CD4-positive, alpha-beta T cell treated with Interleukin-21 for 1 hour (primary cell): ENCODE results near the gene SLC26A9.

ENCODE experiments used
- DNase-seq: peaks from one replicate; pipeline ENCODE4 v3.0.0-alpha.2; 2020

SLC26A9 gene

DNA sequence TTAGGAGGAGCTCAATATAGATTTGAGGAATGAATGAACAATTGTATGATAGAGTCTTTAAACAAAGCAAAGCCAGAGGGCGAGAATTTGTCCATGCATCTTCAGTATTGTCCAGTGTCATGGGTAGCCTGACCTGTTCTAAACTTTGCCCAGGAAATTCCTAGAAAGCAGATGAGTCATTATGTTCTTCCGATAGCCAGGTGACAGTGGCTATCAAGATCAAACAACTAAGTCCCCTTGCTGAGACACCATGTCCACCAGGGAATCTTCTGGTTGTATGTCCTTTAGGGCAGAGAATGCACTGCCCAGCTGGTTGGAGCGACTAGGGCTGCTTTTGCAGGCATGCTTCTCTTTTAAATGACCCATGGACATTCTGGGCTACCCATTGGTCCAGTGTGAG lies 1.8 kb upstream of the SLC26A9 start:
- no peak for DNase-seq

DNA sequence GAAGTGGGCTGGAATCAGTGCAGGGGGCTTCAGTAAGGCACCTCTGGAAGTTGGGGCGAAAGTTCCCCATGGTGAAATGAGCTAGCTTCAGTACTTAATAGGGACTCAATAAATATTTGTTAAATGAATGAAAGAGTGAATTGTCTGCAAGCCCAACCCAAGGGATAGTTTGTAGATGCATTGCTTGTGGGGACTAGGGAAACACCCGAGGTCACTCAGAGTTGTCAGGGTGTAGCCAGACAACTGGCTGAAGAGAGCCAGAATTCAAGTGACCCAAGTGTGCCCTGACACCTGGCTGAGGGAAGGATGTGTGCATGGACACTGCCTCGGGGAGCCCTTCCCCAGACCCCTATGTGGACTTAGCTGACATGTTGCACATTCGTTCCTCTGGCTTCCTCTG lies 1.3 kb upstream of the SLC26A9 start:
- no peak for DNase-seq

DNA sequence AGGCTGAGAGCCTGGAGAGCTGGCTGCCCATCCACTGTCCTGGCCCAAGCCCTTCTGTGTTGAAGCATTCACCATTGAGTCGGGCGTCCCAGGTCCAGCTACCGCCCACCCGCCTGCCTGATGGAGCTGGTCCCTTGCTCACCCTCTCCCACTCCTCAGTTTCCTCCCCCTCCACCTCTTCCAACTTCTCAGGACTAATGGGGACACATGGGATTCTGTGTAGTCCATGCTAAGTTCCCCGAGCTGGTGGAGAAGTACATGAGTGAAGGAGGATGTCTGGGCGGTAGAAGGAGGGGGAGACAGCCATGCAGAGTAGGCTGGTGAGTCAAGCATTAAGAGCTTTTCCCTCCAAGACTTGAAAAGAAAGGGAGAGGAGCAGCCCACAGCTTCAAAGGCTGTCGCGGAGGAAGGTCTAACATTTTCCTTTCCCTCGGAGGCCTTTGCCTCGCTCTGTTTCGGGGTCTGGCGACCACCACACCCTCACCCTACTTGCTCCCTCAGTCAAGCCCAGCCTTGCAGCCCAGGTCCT lies 561 bp downstream of the SLC26A9 start:
- no peak for DNase-seq

DNA sequence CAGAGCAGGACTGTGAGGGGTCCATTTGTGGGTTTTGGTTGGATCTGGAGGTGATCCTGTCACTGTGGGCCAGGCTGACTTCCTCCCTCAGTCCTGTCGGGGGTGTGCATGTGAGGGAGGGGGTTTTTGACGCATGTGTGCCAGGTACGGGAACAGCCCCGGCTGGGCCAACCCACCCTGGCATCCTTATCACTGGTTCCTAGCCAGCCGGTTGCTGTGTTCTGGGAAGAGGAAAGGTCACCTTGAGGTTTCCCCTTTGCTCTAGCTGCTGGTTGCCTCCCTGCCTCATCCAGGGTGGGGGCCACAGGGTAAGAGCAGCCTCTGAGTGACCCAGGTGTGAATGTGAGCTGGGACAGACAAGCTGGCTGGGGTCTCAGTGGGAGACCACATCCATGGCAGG lies 2.5 kb downstream of the SLC26A9 start:
- no peak for DNase-seq

DNA sequence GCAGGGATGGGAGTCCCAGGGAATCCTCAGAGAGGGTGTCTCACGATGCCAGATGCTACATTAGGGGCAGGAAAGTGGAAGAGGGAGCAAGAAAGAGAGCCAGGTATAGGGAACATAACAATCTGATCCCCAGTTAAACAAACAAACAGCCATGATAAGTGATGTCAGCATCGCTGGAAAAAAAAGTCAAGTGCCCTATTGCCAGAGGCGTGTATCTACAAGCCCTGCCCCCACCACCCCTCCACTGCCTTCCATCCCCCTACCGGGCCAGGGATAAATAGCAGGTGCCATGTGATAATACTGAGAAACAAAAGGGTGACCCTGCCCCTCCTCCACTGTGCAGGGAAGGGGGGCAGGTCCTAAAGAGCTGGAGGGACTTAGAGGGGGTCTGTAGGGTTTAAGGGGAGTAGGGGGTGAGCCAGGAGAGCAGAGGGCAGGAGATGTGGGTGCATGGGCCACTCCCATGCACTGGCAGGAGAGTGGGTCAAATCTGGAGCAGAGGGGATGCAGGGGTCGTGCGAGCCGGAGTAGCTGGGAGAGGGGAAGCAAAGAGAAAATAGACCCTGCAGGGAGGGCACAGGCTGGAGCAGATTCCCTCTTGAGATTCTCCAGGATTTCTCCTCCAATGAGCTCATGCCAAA lies 3.4 kb downstream of the SLC26A9 start:
- DNase-seq = no peak

DNA sequence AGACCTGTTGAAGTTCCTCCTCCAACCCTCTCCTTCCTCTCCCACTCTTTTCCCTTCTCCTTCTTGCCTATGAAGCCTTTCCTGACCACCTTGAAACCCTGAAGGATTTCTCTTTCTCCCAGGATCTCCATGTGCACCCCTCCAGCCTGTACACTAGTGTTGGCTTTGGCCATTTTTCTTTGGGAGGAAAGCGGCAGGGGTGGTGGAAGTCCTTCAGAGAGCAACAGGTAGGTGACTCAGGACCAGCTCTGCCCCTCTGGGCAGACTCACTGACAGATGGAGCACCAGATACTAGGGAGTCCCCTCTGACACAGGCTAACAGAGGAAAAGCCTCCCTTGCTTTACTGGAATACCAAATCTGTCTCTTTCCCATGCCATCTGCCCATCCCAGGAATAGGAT lies 4.6 kb downstream of the SLC26A9 start:
- DNase-seq = no peak

DNA sequence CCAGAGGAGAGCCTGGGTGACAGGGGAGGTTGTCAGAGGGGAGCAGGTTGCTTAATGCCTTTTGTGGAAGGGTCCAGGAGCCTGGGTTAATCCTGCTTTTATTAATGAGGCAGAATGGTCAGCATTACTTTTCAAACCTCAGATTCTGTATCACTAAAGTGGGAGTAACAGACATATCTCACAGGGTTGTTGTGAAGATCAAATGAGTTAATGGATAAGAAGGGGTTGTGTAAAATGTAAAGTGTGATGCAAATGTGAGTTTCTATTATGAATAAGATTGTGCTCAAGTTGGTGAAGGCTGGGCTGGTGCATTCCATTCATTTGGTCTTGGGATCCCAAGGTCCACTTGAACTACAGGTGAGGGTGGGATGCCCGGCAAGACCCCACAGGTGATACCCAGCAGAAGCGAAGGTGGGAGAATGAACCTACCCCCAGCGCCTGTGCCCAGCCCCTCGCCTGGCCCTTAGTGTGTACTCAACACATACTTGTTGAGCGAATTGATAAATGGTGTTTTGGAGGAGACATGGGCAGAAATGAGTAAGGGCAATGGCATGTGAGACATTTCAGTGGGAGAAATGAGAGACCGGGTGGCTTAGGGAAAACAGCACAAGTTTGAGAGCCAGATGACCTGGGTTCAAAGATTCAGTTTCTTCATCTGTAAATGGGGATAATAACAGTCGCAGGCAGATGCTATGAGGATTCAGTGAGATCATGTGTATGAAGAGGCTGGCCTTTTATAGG lies 6.2 kb downstream of the SLC26A9 start:
- DNase-seq = no peak

DNA sequence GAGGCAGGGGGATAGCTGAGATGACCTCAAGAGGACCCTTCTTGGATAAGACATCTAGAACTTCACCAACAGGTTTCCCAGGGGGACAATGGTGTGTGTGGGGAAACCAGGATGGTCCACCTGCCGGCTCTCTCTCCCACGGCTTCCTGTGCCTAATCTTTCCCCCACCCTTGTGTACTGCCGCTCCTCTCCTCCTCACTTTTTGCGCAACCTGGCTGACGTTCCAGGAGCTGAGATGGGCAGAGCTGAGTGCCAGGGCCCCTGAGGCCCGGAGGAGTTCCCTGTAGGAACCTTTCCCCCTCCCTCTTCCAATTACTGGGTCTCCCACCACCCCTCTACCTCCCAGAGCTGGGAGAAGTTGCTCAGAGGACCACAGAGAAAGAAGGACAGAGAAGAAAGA lies 6.9 kb downstream of the SLC26A9 start:
- no peak for DNase-seq

DNA sequence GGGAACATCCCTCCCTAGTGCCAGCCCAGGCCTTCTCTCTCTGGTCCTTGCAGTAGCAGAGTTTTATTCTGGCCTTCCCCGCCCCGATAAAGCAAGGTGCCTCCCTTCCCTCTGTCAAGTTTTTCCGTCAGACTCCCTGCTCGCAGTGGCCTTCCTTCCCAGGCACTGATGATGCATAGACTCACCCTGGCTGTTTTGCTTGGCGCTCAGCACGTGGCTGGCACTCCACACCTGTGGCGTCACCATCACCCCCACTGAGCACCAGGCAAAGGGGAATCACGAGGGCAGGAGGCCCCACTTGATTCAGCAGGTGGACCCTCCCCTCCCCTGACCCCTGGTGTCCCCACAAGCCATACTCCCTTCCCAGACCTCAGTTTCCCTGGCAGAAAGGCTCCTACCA lies 7.4 kb downstream of the SLC26A9 start:
- no peak for DNase-seq

DNA sequence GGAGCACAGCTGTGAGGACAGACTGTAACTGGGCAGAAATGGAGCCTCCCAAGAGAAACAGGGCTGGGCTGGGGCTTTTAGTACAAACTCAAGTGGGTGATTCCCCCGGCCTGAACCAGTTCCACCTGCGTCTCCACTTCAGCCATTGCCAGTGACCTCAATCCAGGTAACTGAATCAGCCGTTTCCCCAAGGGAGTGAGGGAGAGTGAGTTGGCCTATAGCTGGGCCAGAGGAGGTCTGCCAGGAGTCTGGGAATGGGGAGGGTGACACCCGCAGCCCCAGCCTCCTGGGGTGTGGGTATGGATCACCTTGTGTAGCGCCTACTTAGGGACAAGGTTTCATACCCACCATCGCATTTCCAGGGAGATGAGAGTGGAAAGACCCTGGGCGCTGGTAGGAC lies 8.5 kb downstream of the SLC26A9 start:
- DNase-seq = no peak

DNA sequence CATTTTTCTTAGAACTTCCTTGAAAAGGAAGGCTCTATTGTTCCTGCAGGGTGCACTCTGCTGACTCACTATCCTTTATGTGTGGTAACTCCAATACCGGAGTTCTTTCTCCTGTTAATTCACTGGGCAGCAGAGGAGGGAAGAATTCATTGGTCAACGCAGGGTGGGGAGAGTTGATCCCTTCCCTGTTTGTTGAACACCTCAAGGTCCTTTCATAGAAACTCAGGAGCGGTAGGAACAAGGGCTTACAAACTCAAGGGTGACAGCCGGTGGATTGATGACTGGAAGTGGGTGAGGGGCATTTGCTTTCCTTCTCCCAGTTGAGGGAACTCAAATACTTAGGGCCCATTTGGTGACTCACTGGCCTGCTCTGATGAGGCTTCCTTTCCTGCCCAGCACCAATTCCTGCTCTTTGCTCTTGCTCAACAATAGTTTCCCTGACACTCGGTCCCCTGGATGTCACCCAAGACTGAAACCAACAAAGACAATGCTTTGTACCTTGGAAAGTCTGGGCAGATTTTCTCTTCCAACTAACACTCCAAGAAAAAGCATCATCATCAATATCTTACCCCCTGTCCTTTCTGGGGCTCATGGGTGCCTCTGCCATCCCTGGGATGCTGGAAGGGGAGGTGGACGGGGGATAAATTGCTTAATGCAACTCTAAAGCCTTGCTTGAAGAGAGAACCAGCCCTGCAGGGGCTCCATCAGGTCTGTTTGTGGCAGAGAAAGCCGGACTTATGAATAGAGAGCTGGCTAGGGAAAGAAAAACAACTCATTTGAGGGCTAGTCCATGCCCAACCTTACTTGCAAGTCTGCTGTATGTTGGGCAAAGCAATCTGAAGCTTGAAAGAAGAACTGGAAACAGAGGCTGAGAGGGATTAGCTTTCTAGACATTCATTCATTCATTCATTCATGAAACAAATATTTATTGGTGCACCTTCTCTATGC lies 9.3 kb downstream of the SLC26A9 start:
- DNase-seq = no peak

DNA sequence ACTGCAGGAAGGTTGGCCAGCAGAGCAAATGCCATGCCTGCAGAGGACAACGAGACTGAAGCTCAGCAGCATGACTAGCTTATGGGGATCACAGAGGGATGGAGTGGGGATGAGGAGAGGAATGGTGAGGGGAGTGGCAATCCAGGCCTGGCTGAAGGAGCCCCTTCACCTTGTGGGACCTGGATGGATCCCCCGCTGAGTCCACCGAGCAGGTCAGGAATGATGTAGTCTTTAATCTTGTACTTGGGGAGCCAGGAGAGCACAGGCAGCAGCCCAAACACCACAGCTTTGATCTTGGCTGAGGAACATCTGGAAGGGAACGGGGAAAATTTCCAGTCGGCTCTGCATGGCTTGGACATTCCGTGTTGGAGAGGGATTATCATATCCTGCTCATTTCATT lies 10.5 kb downstream of the SLC26A9 start:
- DNase-seq = no peak

DNA sequence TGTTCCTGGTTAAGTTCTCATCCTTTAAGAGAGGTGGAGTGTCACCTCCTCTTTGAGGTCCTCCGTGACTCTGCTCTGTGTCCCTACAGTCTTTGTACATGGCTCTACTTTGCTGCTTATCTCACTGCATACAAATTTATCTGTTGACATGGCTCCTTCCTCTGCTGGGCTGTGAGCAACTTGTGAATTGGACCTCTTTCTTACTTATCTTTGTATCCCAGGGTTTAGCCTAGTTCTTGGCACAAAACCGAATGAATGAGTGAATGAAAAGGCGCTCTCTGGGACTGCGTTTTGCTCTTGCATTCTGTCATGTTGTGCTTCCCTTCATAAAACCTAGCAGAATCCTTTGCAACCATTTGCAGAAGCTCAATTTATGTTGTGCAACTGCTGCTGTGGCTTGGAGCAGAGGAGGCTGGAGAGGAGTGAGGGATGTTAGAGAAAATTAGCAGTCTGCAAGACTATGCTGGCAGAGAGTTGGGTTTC lies 12.4 kb downstream of the SLC26A9 start:
- DNase-seq = no peak

DNA sequence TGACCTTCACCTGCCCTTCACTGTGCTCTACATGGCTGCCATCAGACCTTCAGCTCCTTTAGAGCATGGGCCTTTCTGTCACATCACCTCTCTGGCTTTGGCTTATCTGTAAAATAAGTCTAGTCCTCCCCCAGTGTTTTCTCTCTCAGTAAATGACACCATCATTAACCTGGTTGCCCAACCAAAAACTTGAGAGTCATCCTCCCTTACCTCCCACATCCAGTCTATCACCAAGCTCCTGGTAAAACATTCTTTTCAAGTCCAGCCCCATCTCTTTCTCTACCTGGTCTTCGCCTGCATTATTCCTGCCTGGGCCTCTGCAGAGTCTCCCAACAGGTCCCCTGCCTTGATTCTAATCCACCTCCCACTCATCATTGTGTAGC lies 13.1 kb downstream of the SLC26A9 start:
- no peak for DNase-seq

DNA sequence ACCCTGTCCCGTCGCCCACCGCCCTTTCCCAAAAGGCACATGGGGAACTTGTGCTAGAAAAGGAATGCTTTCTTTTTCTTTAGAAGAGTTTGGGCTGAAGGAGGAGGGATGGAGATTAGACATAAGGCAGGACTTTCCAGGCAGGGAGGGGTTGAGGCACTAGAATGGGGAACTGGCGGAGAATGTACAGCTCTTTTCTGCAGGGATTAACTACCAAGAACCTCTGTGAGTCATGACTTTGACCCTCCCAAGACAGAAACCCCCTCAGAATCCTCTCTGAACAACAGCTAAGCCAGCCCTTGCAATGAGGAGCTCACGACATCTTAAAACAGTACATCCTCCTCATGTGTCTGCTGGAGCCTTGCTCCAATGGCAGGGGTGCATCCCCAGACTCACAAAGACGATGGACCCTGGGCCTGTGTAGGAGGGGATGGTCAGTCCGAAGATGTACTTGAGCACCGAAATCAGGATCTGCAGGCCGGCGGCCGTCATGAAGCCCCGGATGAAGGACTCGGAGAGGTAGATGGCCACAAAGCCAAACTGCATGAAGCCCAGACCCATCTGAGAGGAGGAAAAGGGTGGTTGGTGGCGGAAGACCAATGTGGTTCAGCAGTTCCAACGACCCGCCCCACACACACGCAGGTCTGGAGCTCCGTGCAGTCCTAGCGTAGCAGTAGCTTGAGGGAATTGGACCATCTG lies 13.6 kb downstream of the SLC26A9 start:
- DNase-seq = no peak

DNA sequence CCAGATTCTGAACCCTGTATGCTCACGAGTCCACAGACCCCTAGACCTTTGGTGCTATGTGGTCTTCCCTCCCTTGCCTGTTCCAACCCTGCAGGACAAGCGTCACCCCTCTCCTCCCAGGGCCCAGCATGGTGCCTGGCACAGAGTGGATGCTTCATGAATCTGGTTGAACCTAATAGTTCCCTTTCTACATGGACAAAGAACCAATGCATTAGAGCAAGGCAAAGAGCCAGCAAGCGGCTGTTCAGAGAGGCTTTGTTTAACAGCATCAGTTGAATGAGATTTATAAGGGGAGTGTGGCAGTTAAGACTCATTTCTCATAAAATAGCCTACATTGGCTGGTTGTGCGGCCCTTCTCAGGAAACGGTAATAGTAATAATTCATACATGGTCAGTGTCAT lies 14.9 kb downstream of the SLC26A9 start:
- DNase-seq = no peak

DNA sequence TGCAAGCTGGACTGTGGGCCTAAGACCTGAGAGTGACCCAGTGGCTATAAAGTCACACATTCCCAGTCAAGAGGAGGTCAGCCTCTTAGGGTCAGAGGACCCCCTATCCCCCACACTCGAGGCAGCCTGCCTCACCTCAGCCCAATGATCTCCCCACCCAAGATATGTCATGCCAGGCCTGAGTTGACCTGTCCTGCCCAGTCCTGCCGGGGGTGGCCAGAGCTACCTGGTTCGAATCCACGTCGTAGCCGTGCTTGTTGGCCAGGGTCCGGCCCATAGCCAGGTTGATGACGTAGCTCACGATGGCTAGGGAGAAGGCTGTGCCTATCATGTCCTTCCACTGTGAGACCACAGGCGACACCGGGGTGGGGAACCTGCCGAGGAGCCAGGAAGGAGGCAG lies 15.6 kb downstream of the SLC26A9 start:
- DNase-seq = no peak

DNA sequence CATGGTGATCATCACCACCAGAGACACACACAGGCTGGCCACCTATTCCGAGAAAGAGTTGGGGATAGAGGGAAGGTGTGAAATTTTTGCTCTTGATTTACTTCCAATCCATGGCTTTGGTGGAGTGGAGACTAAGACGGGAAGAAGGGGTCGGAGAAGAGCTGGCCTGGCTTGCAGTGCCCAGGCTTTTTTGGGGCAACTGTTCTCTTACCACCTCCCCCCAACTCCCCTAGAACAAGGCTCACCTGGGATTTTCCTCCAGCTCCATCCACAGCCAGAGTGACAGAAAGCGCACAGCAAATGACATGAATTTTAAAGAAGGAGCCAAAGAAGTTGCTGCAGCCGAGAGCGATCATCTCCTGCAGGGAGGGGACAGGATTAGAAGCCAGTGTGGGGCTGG lies 16.0 kb downstream of the SLC26A9 start:
- DNase-seq = no peak

DNA sequence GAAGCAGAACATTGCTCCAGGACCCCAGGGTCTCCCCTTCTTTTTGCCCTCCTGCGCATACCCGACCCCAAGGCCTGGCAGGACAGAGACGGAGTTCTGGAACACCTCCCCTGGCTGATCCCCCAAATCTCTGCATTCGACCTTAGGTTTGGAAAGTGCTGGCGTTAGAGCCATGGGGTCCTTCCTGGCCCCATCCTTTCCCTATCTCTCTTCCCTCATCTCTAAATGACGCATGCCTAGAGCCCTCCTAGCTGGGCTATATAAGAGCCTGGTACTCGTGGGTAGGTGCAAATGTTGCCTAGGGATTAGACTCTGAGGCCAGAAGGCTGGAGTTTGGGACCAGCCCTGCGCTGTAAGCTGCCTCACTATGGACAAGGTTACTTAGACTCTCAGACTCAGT lies 16.6 kb downstream of the SLC26A9 start:
- DNase-seq = no peak

DNA sequence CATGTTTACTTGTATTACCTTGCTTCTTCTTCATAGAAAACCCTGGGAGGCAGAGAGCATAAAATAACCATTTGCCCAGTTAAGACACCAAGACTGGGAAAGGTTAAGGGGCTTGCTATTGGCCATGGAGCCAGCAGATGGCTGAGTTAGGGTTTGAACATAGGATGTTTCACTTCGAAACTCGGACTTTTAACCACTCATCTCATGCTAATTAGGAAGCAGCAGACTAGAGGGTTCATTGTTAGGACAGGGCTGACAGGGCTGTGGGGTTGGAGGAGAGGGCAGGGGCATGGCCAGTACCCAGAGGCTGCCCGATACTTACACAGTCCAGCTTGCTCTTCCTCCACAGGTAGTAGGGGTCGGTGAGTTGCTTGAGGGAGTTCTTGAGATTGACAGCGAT lies 17.0 kb downstream of the SLC26A9 start:
- DNase-seq = no peak

DNA sequence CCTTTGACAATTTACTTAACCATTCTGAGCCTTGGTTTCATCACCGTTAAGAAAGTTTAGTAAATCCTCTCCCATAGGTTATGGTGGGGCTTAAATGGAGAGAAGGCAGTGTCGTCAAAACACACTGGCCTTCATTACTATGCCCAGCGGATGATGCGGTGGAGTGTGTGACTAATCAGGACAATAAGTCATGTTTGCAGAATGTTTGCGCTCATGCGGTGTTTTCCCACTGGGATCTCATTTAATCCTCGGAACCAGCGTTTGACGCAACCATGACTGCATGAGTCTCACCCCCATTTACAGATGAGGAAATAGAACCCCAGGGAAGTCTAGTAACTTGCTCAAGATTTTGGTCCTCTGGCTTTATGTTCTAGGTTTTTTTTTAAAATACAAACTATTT lies 17.5 kb downstream of the SLC26A9 start:
- no peak for DNase-seq

DNA sequence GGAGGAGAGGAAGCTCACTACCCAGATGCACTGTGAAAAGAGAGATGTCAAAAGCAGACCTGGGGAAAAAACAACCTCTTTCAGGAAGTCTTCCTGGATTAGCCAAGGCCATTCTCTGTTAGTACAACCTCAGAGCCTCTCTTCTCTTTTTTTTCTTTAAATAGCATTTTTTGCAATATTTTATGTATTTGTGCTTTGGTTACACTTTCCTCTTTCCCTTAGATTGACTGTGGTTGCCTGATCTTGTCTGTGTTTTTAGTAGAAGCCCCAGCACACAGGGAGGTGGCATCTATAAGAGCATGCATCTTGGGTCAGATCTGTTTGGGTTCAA lies 18.8 kb downstream of the SLC26A9 start:
- DNase-seq = no peak
